Parathyroid adenoma (tissue), 2 donors: ENCODE data around the gene TCF7.

ENCODE experiments used
- H2AFZ ChIP-seq: fragments of 300-600 bp; sonication (generic); one replicate; pipeline ENCODE4 v1.7.0; 2017; ENCODE audit warnings: antibody characterized with exemption, mild to moderate bottlenecking
- H3K27ac ChIP-seq: fragments of 300-600 bp; sonication (generic); one replicate; pipeline ENCODE4 v1.7.0; 2017
- H3K27me3 ChIP-seq: fragments of 300-600 bp; sonication (generic); one replicate; pipeline ENCODE4 v1.7.0; 2017; ENCODE audit warnings: low read length; ENCODE audit not compliant: control insufficient read depth, insufficient read depth
- H3K36me3 ChIP-seq: fragments of 300-600 bp; sonication (generic); one replicate; pipeline ENCODE4 v1.7.0; 2017; ENCODE audit warnings: low read length; ENCODE audit not compliant: control insufficient read depth, insufficient read depth
- H3K4me1 ChIP-seq: fragments of 300-600 bp; sonication (generic); one replicate; pipeline ENCODE4 v1.7.0; 2017; ENCODE audit warnings: control low read depth
- H3K4me2 ChIP-seq: fragments of 300-600 bp; sonication (generic); one replicate; pipeline ENCODE4 v1.7.0; 2017; ENCODE audit warnings: low read length
- H3K4me3 ChIP-seq: fragments of 300-600 bp; sonication (generic); one replicate; pipeline ENCODE4 v1.7.0; 2017; ENCODE audit warnings: low read depth, low read length
- H3K79me2 ChIP-seq: fragments of 300-600 bp; sonication (generic); one replicate; pipeline ENCODE4 v1.7.0; 2017; ENCODE audit warnings: control low read depth
- H3K9ac ChIP-seq: fragments of 300-600 bp; sonication (generic); one replicate; pipeline ENCODE4 v1.7.0; 2017; ENCODE audit warnings: mild to moderate bottlenecking
- H3K9me3 ChIP-seq: fragments of 300-600 bp; sonication (generic); one replicate; pipeline ENCODE4 v1.7.0; 2017; ENCODE audit warnings: low read length; ENCODE audit not compliant: control insufficient read depth
- CTCF ChIP-seq: fragments of 300-600 bp; sonication (generic); IDR thresholded peaks from one replicate; pipeline ENCODE4 v1.7.0; 2017; ENCODE audit warnings: antibody characterized with exemption, mild to moderate bottlenecking
- donor health status: primary hyperparathyroidism.

TCF7 gene

GRCh38 chr5:134195666-134196065 lies 81.2 kb downstream of the TCF7 start:
- Histone ChIP-seq H3K4me1 (peaks cover 5% of the 10 kb centered on the region), H3K36me3 (no peaks in the 10 kb centered on the region), H2AFZ (no peak overlapping the region), H3K79me2 (peaks cover 12% of the 10 kb centered on the region), H3K4me2 (no peak overlapping the region), H3K9me3 (no peaks in the 10 kb centered on the region), H3K4me3 (no peak overlapping the region), H3K9ac (no peak overlapping the region), H3K27ac (no peak overlapping the region), H3K27me3 (no peaks in the 10 kb centered on the region)
- no peak for TF ChIP-seq CTCF
